Stimulated activated naive CD8-positive, alpha-beta T cell treated with anti-CD3 and anti-CD28 coated beads, Interleukin-15, Interleukin-2, amounts not matched to agents 100 ng/mL and 50 ng/mL, for 24 hours (primary cell): ENCODE data around the gene FASTKD3.

ENCODE experiments used
- H3K27ac Mint-ChIP-seq: one replicate; pipeline ENCODE4 v1.8.0; 2021; ENCODE audit warnings: mild to moderate bottlenecking, mixed read lengths
- H3K27me3 Mint-ChIP-seq: one replicate; pipeline ENCODE4 v1.8.0; 2021; ENCODE audit warnings: mixed read lengths
- H3K36me3 Mint-ChIP-seq: one replicate; pipeline ENCODE4 v1.8.0; 2021; ENCODE audit warnings: low read depth, mixed read lengths
- H3K4me1 Mint-ChIP-seq: one replicate; pipeline ENCODE4 v1.8.0; 2021; ENCODE audit warnings: low read depth, mixed read lengths
- H3K4me3 Mint-ChIP-seq: one replicate; pipeline ENCODE4 v1.8.0; 2021; ENCODE audit warnings: mild to moderate bottlenecking, mixed read lengths
- H3K9me3 Mint-ChIP-seq: one replicate; pipeline ENCODE4 v1.8.0; 2021; ENCODE audit warnings: mixed read lengths

Gene FASTKD3

GRCh38 chr5:7848296-7848695 lies 20.5 kb downstream of the FASTKD3 start:
- Mint-ChIP-seq H3K4me3 (no peak overlapping the region), H3K4me1 (peaks cover 13% of the 10 kb centered on the region), H3K27ac (no peak overlapping the region), H3K27me3 (peaks cover 57% of the 10 kb centered on the region), H3K36me3 (no peaks in the 10 kb centered on the region), H3K9me3 (no peaks in the 10 kb centered on the region)

DNA sequence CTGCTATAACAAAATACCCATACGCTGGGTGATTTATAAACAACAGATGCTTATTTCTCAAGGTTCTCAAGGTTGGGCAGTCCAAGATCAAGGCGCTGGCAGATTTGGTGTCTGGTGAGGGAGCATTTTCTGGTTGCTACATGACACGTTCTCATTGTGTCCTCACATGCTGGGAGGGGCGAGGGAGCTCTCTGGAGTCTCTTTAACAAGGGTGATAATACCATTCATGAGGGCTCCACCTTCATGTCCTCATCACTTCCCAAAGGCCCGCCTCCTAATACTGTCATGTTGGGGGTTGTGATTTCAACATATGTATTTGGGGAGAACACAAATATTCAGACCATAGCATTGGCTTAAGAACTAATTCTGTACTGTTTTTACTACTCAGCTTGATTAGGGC lies 22.5 kb downstream of the FASTKD3 start:
- H3K27me3 Mint-ChIP-seq, result peaks cover 60% of the 10 kb centered on the region
- H3K4me3 Mint-ChIP-seq, result no peak overlapping the region
- no peaks in the 10 kb centered on the region for H3K9me3 Mint-ChIP-seq
- H3K4me1 Mint-ChIP-seq, result peaks cover 3% of the 10 kb centered on the region
- no peaks in the 10 kb centered on the region for H3K36me3 Mint-ChIP-seq
- no peak overlapping the region for H3K27ac Mint-ChIP-seq

GRCh38 chr5:7845557-7845956 lies 23.3 kb downstream of the FASTKD3 start:
- Mint-ChIP-seq H3K4me1 (no peaks in the 10 kb centered on the region), H3K27ac (no peak overlapping the region), H3K36me3 (no peaks in the 10 kb centered on the region), H3K4me3 (no peak overlapping the region), H3K27me3 (peaks cover 63% of the 10 kb centered on the region), H3K9me3 (no peaks in the 10 kb centered on the region)

DNA sequence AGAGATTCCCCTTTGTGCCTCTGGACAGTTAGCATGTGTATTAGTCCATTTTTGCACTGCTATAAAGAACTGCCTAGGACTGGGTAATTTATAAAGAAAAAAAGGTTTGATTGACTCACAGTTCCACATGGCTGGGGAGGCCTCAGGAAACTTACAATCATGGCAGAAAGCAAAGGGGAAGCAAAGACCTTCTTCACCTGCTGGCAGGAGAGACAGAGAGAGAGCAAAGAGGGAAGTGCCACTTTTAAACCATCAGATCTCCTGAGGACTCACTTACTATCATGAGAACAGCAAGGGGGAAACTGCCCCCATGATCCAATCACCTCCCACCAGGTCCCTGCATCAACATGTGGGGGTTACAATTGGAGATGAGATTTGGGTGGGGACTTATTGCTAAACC lies 23.9 kb downstream of the FASTKD3 start:
- peaks cover 65% of the 10 kb centered on the region for H3K27me3 Mint-ChIP-seq
- no peaks in the 10 kb centered on the region for H3K4me1 Mint-ChIP-seq
- H3K9me3 Mint-ChIP-seq, result no peaks in the 10 kb centered on the region
- no peak overlapping the region for H3K27ac Mint-ChIP-seq
- H3K36me3 Mint-ChIP-seq, result no peaks in the 10 kb centered on the region
- H3K4me3 Mint-ChIP-seq, result no peak overlapping the region

GRCh38 chr5:7842531-7842930 lies 26.3 kb downstream of the FASTKD3 start:
- Mint-ChIP-seq H3K4me3 (no peak overlapping the region), H3K36me3 (no peaks in the 10 kb centered on the region), H3K4me1 (no peaks in the 10 kb centered on the region), H3K9me3 (no peaks in the 10 kb centered on the region), H3K27me3 (peaks cover 53% of the 10 kb centered on the region), H3K27ac (no peak overlapping the region)

GRCh38 chr5:7837403-7837802 lies 31.4 kb downstream of the FASTKD3 start:
- Mint-ChIP-seq H3K9me3 (no peaks in the 10 kb centered on the region), H3K4me3 (no peak overlapping the region), H3K27ac (no peak overlapping the region), H3K27me3 (peaks cover 28% of the 10 kb centered on the region), H3K4me1 (no peaks in the 10 kb centered on the region), H3K36me3 (no peaks in the 10 kb centered on the region)

DNA sequence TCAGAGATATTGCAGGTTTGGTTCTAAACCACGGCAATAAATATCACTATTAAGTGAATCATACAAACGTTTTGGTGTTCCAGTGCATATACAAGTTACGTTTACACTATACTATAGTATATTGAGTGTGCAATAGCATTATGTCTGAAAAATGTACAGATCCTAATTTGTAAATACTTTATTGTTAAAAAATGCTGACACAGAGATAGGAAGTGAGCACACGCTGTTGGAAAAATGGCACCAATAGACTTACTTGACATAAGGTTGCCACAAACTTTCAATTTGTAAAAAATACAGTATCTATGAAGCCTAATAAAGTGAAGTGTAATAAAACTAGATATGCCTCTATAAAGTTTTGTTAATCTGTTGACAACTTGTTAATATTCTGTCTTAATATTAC lies 33.8 kb downstream of the FASTKD3 start:
- no peak overlapping the region for H3K27ac Mint-ChIP-seq
- H3K4me3 Mint-ChIP-seq, result no peak overlapping the region
- no peaks in the 10 kb centered on the region for H3K4me1 Mint-ChIP-seq
- H3K27me3 Mint-ChIP-seq, result peaks cover 17% of the 10 kb centered on the region
- no peaks in the 10 kb centered on the region for H3K36me3 Mint-ChIP-seq
- no peaks in the 10 kb centered on the region for H3K9me3 Mint-ChIP-seq

- Mint-ChIP-seq H3K4me1 (no peaks in the 10 kb centered on the region), H3K27ac (no peak overlapping the region), H3K36me3 (no peaks in the 10 kb centered on the region), H3K4me3 (no peak overlapping the region), H3K27me3 (peaks cover 18% of the 10 kb centered on the region), H3K9me3 (no peaks in the 10 kb centered on the region)
Measured at GRCh38 chr5:7828269-7828668, 40.6 kb downstream of the FASTKD3 start.

GRCh38 chr5:7827610-7828009 lies 41.2 kb downstream of the FASTKD3 start:
- H3K4me1 Mint-ChIP-seq, result no peaks in the 10 kb centered on the region
- no peak overlapping the region for H3K27ac Mint-ChIP-seq
- no peak overlapping the region for H3K4me3 Mint-ChIP-seq
- no peaks in the 10 kb centered on the region for H3K36me3 Mint-ChIP-seq
- H3K9me3 Mint-ChIP-seq, result no peaks in the 10 kb centered on the region
- H3K27me3 Mint-ChIP-seq, result peaks cover 23% of the 10 kb centered on the region

DNA sequence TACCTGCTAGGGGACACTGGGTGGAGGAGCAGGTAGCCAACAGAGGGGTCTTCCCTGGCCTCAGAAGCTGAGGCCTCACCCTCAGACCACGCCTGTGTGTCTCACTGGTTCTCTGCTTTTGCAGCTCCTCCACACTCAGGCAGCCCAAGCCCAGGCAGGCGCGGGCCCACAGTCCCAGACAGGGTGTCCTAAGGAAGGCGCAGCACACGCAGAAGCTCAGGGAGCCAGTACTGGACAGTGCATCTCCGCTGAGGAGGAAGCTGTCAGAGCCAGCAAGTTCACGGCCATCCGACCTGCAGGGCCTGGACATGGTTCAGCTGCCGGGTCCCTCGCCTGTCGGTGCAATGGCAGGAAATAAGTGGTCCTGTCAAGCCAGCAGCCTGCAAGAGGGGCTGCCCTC lies 43.2 kb downstream of the FASTKD3 start:
- H3K9me3 Mint-ChIP-seq, result no peaks in the 10 kb centered on the region
- no peaks in the 10 kb centered on the region for H3K4me1 Mint-ChIP-seq
- no peaks in the 10 kb centered on the region for H3K36me3 Mint-ChIP-seq
- no peak overlapping the region for H3K27ac Mint-ChIP-seq
- no peak overlapping the region for H3K4me3 Mint-ChIP-seq
- H3K27me3 Mint-ChIP-seq, result peaks cover 24% of the 10 kb centered on the region

DNA sequence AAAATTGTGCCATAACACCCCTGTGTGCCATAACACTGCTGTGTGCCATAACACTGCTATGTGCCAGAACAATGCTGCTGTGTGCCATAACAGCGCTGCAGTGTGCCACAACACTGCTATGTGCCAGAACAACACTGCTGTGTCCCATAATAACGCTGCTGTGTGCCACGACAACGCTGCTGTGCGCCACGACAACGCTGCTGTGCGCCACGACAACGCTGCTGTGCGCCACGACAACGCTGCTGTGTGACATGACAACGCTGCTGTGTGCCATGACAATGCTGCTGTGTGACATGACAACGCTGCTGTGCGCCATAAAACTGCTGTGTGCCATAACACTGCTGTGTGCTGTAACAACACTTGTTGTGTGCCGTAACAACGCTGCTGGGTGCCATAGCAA lies 43.8 kb downstream of the FASTKD3 start:
- H3K9me3 Mint-ChIP-seq, result no peaks in the 10 kb centered on the region
- peaks cover 22% of the 10 kb centered on the region for H3K27me3 Mint-ChIP-seq
- no peaks in the 10 kb centered on the region for H3K4me1 Mint-ChIP-seq
- H3K36me3 Mint-ChIP-seq, result no peaks in the 10 kb centered on the region
- H3K4me3 Mint-ChIP-seq, result no peak overlapping the region
- no peak overlapping the region for H3K27ac Mint-ChIP-seq

DNA sequence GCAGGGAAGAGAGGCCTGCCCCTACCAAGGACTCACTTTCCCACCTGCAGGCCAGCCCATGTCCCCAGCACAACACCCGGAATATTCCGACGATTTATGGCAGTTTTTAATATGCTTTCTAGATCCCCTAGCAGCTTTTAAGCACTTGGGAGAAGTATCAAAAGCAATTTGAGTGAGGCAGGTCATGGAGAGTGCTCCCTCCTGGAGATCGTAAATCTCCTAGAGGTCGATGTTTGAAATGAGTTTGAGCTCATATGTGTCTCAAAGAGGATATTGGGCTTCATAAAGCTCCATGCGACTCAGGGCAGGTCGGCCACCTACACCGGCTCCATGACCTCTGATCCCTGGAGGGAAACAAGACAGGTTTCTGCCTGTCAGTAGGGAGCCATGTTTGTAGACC lies 45.2 kb downstream of the FASTKD3 start:
- Mint-ChIP-seq H3K27ac (no peak overlapping the region), H3K27me3 (peaks cover 18% of the 10 kb centered on the region), H3K4me3 (no peak overlapping the region), H3K9me3 (no peaks in the 10 kb centered on the region), H3K4me1 (no peaks in the 10 kb centered on the region), H3K36me3 (no peaks in the 10 kb centered on the region)

GRCh38 chr5:7822449-7822848 lies 46.4 kb downstream of the FASTKD3 start:
- Mint-ChIP-seq H3K27ac (no peak overlapping the region), H3K27me3 (peaks cover 18% of the 10 kb centered on the region), H3K9me3 (no peaks in the 10 kb centered on the region), H3K4me1 (no peaks in the 10 kb centered on the region), H3K36me3 (no peaks in the 10 kb centered on the region), H3K4me3 (no peak overlapping the region)

- no peaks in the 10 kb centered on the region for H3K36me3 Mint-ChIP-seq
- H3K4me3 Mint-ChIP-seq, result no peak overlapping the region
- H3K27me3 Mint-ChIP-seq, result peaks cover 46% of the 10 kb centered on the region
- no peaks in the 10 kb centered on the region for H3K9me3 Mint-ChIP-seq
- H3K27ac Mint-ChIP-seq, result no peak overlapping the region
- H3K4me1 Mint-ChIP-seq, result no peaks in the 10 kb centered on the region
Measured at GRCh38 chr5:7816535-7816901, 52.3 kb downstream of the FASTKD3 start.

- Mint-ChIP-seq H3K27ac (no peak overlapping the region), H3K27me3 (peaks cover 44% of the 10 kb centered on the region), H3K9me3 (no peaks in the 10 kb centered on the region), H3K36me3 (no peaks in the 10 kb centered on the region), H3K4me3 (no peak overlapping the region), H3K4me1 (no peaks in the 10 kb centered on the region)
Measured at GRCh38 chr5:7815892-7816534, 52.8 kb downstream of the FASTKD3 start.

DNA sequence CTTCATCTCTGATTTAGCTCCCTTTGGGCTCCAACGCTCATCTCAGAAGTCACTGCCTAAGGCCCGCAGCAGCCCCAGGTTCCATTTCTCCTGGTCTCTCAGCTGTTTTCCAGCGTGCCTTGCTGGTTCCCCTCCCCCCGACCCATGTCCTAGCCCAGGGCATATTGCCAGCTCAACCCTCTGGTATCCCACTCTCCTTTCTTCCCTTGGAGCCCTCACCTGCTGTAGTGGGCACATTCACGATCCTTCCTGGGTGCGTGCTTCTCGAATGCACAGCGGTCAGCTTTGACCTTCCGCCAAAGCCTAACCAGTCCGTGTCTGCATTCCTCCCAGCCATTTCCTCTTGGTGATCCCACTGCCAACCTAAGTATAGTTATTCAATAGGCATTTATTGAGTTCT lies 54.0 kb downstream of the FASTKD3 start:
- Mint-ChIP-seq H3K4me1 (no peaks in the 10 kb centered on the region), H3K9me3 (no peaks in the 10 kb centered on the region), H3K36me3 (no peaks in the 10 kb centered on the region), H3K27me3 (peaks cover 44% of the 10 kb centered on the region), H3K27ac (no peak overlapping the region), H3K4me3 (no peak overlapping the region)
